HL-60 (cell line): Measurements from ENCODE around the gene MRPS12.
A peak's percentile ranks its signal among the peaks of the same experiment; 100 is the strongest.

Experiments
- DNase-seq, 2 experiments: peaks; one replicate each; pipeline ENCODE4 v3.0.0-alpha.2; 2010 to 2020; ENCODE audit warnings: low read depth in 1 of 2, low spot score in 1 of 2
- H3K27ac ChIP-seq: fragments of 250-450 bp; sonication (Bioruptor Pico); replicated peaks from 2 replicates; pipeline ENCODE4 v1.5.1; 2020; ENCODE audit warnings: mild to moderate bottlenecking, moderate library complexity
- H3K27me3 ChIP-seq: fragments of 250-450 bp; sonication (Bioruptor Pico); 2 replicates; pipeline ENCODE4 v1.5.1; 2021; ENCODE audit warnings: mild to moderate bottlenecking, moderate library complexity; ENCODE audit not compliant: insufficient read depth, poor library complexity, severe bottlenecking
- H3K4me3 ChIP-seq: replicated peaks from 2 replicates; pipeline ENCODE4 v1.5.1; 2011; ENCODE audit warnings: mild to moderate bottlenecking, control low read depth, low read length; ENCODE audit not compliant: insufficient read depth
- CTCF ChIP-seq: IDR thresholded peaks from one replicate; pipeline ENCODE4 v1.5.1; 2011; ENCODE audit warnings: low read length, control low read depth, inconsistent platforms; ENCODE audit not compliant: insufficient read depth
- GABPA ChIP-seq: IDR thresholded peaks from 2 replicates; pipeline ENCODE4 v1.6.1; 2012; ENCODE audit warnings: low read depth
- POLR2AphosphoS5 ChIP-seq: IDR thresholded peaks from 2 replicates; pipeline ENCODE4 v1.6.1; 2012; ENCODE audit warnings: low read depth
- REST ChIP-seq: IDR thresholded peaks from 2 replicates; pipeline ENCODE4 v1.6.1; 2012; ENCODE audit warnings: low read depth; ENCODE audit not compliant: insufficient replicate concordance
- SPI1 ChIP-seq: IDR thresholded peaks from 2 replicates; pipeline ENCODE4 v1.6.1; 2012; ENCODE audit warnings: low read depth, mild to moderate bottlenecking, borderline replicate concordance

Gene MRPS12

GRCh38 chr19:38945562-38946228, 15.0 kb downstream of the MRPS12 start:
- H3K4me3 ChIP-seq: no peak overlapping the region

GRCh38 chr19:38946229-38947010, 15.7 kb downstream of the MRPS12 start:
- TF ChIP-seq REST: peak; percentile 84
- no peak for TF ChIP-seq SPI1
- DNase-seq: no peak
- Histone ChIP-seq H3K27me3 (peaks cover 23% of the 10 kb centered on the region), H3K4me3 (no peak overlapping the region), H3K27ac (no peak overlapping the region)

More at GRCh38 chr19:38945562-38946228, 15.0 kb downstream of the MRPS12 start:
- no peak for DNase-seq
- Histone ChIP-seq H3K27me3 (peaks cover 19% of the 10 kb centered on the region), H3K27ac (no peak overlapping the region)
- TF ChIP-seq POLR2AphosphoS5: no peak
- no peak for TF ChIP-seq REST
- TF ChIP-seq SPI1: no peak
- TF ChIP-seq CTCF: no peak
- TF ChIP-seq GABPA: no peak

GRCh38 chr19:38949580-38950367, 19.0 kb downstream of the MRPS12 start:
- Histone ChIP-seq H3K4me3 (no peak overlapping the region), H3K27ac (no peak overlapping the region), H3K27me3 (peaks cover 26% of the 10 kb centered on the region)
- peak in 1 of 2 experiments; percentile 16 for DNase-seq
- TF ChIP-seq REST (no peak), GABPA (no peak), SPI1 (no peak), CTCF (no peak), POLR2AphosphoS5 (no peak)
